H9 (cell line): ENCODE data around the gene VWDE. TPM values are rescaled to one million over a fixed set of nuclear protein-coding genes. Genes with fewer than 3 reads are reported as not detected.

Experiments
- DNase-seq: peaks from one replicate; pipeline ENCODE4 v3.0.0-alpha.2; 2017
- H2AFZ ChIP-seq: one replicate; pipeline ENCODE4 v1.6.1; 2013; ENCODE audit warnings: mild to moderate bottlenecking, low read length, control low read depth, moderate library complexity
- H2AK5ac ChIP-seq: 2 replicates; pipeline ENCODE4 v1.6.1; 2013; ENCODE audit warnings: low read length, control low read depth, mixed read lengths; ENCODE audit not compliant: insufficient read length
- H2BK120ac ChIP-seq: one replicate; pipeline ENCODE4 v1.6.1; 2013; ENCODE audit warnings: low read depth, mild to moderate bottlenecking, low read length, control low read depth, inconsistent platforms; ENCODE audit not compliant: poor library complexity, severe bottlenecking
- H2BK12ac ChIP-seq: 2 replicates; pipeline ENCODE4 v1.6.1; 2013; ENCODE audit warnings: low read length, control low read depth, mixed read lengths, low read depth; ENCODE audit not compliant: insufficient read length
- H2BK15ac ChIP-seq: 2 replicates; pipeline ENCODE4 v1.6.1; 2013; ENCODE audit warnings: low read depth, low read length, control low read depth
- H2BK20ac ChIP-seq: one replicate; pipeline ENCODE4 v1.6.1; 2013; ENCODE audit warnings: low read depth, mild to moderate bottlenecking, low read length, control low read depth, inconsistent platforms; ENCODE audit not compliant: poor library complexity, severe bottlenecking
- H2BK5ac ChIP-seq: 2 replicates; pipeline ENCODE4 v1.6.1; 2013; ENCODE audit warnings: low read length, control low read depth, mixed read lengths; ENCODE audit not compliant: insufficient read length
- H3K14ac ChIP-seq: 2 replicates; pipeline ENCODE4 v1.6.1; 2013; ENCODE audit warnings: low read length, control low read depth; ENCODE audit not compliant: insufficient read depth
- H3K18ac ChIP-seq: 2 replicates; pipeline ENCODE4 v1.6.1; 2013; ENCODE audit warnings: low read depth, mild to moderate bottlenecking, mixed read lengths, low read length, control low read depth; ENCODE audit not compliant: insufficient read length
- H3K23ac ChIP-seq: 2 replicates; pipeline ENCODE4 v1.6.1; 2013; ENCODE audit warnings: low read length, control low read depth, mixed read lengths, low read depth; ENCODE audit not compliant: insufficient read length
- H3K23me2 ChIP-seq: 2 replicates; pipeline ENCODE4 v1.6.1; 2013; ENCODE audit warnings: low read depth, mild to moderate bottlenecking, mixed read lengths, low read length, control low read depth; ENCODE audit not compliant: insufficient read length, poor library complexity, severe bottlenecking
- H3K27ac ChIP-seq: 2 replicates; pipeline ENCODE4 v1.5.1; 2013; ENCODE audit warnings: low read length, control low read depth, mixed read lengths, low read depth; ENCODE audit not compliant: insufficient read length
- H3K27me3 ChIP-seq: 2 replicates; pipeline ENCODE4 v1.6.1; 2013; ENCODE audit warnings: low read length, control low read depth, inconsistent platforms; ENCODE audit not compliant: insufficient read depth
- H3K4ac ChIP-seq: 2 replicates; pipeline ENCODE4 v1.6.1; 2013; ENCODE audit warnings: low read depth, mild to moderate bottlenecking, control low read depth, inconsistent platforms, low read length, moderate library complexity
- H3K4me1 ChIP-seq: 2 replicates; pipeline ENCODE4 v1.6.1; 2013; ENCODE audit warnings: low read length, control low read depth, inconsistent platforms; ENCODE audit not compliant: insufficient read depth
- H3K4me2 ChIP-seq: 2 replicates; pipeline ENCODE4 v1.6.1; 2013; ENCODE audit warnings: low read length, control low read depth, mixed read lengths; ENCODE audit not compliant: insufficient read length, insufficient read depth
- H3K56ac ChIP-seq: 2 replicates; pipeline ENCODE4 v1.6.1; 2013; ENCODE audit warnings: low read depth, mild to moderate bottlenecking, mixed read lengths, low read length, control low read depth; ENCODE audit not compliant: insufficient read length
- H3K79me1 ChIP-seq: 2 replicates; pipeline ENCODE4 v1.6.1; 2013; ENCODE audit warnings: low read depth, mild to moderate bottlenecking, moderate library complexity, low read length, control low read depth, inconsistent platforms; ENCODE audit not compliant: insufficient read depth, poor library complexity, severe bottlenecking
- H3K79me2 ChIP-seq: 2 replicates; pipeline ENCODE4 v1.6.1; 2013; ENCODE audit warnings: low read length, control low read depth, inconsistent platforms; ENCODE audit not compliant: insufficient read depth
- H3K9ac ChIP-seq: 2 replicates; pipeline ENCODE4 v1.6.1; 2013; ENCODE audit warnings: low read length, control low read depth, mixed read lengths; ENCODE audit not compliant: insufficient read length; ENCODE audit errors: extremely low read depth
- H3K9me3 ChIP-seq: one replicate; pipeline ENCODE4 v1.6.1; 2013; ENCODE audit warnings: low read depth, low read length, inconsistent platforms; ENCODE audit not compliant: control insufficient read depth
- H3T11ph ChIP-seq: one replicate; pipeline ENCODE4 v1.6.1; 2013; ENCODE audit warnings: mild to moderate bottlenecking, low read length, control low read depth, inconsistent platforms
- H4K20me1 ChIP-seq: one replicate; pipeline ENCODE4 v1.6.1; 2013; ENCODE audit not compliant: control insufficient read depth, insufficient read length, insufficient read depth
- H4K5ac ChIP-seq: 2 replicates; pipeline ENCODE4 v1.6.1; 2013; ENCODE audit warnings: low read depth, mild to moderate bottlenecking, mixed read lengths, low read length, control low read depth; ENCODE audit not compliant: insufficient read length
- H4K8ac ChIP-seq: replicated peaks from 2 replicates; pipeline ENCODE4 v1.6.1; 2013; ENCODE audit warnings: low read length, control low read depth, mixed read lengths, low read depth; ENCODE audit not compliant: insufficient read length
- H4K91ac ChIP-seq: 2 replicates; pipeline ENCODE4 v1.6.1; 2013; ENCODE audit warnings: low read depth, mild to moderate bottlenecking, moderate library complexity, mixed read lengths, low read length, control low read depth; ENCODE audit not compliant: insufficient read length
- H3K27ac Mint-ChIP-seq, 3 experiments: 2 replicates in 2 of 3; 3 replicates in 1 of 3; pipeline ENCODE4 v1.8.0; 2020 to 2021; ENCODE audit warnings: mixed read lengths in 3 of 3, mild to moderate bottlenecking in 1 of 3, moderate library complexity in 1 of 3
- H3K27me3 Mint-ChIP-seq: 2 replicates; pipeline ENCODE4 v1.8.0; 2021; ENCODE audit warnings: low read depth, mild to moderate bottlenecking, moderate library complexity, mixed read lengths
- H3K36me3 Mint-ChIP-seq, 3 experiments: 2 replicates in 2 of 3; 3 replicates in 1 of 3; pipeline ENCODE4 v1.8.0; 2020 to 2021; ENCODE audit warnings: low read depth in 3 of 3, mixed read lengths in 3 of 3; ENCODE audit not compliant: insufficient read depth in 1 of 3
- H3K4me1 Mint-ChIP-seq, 2 experiments: 2 replicates each; pipeline ENCODE4 v1.8.0; 2020; ENCODE audit warnings: mixed read lengths in 2 of 2
- H3K4me3 Mint-ChIP-seq, 2 experiments: 2 replicates in 1 of 2; 3 replicates in 1 of 2; pipeline ENCODE4 v1.8.0; 2020 to 2021; ENCODE audit warnings: mild to moderate bottlenecking in 2 of 2, mixed read lengths in 2 of 2, moderate library complexity in 1 of 2
- H3K9me3 Mint-ChIP-seq, 2 experiments: 2 replicates in 1 of 2; 3 replicates in 1 of 2; pipeline ENCODE4 v1.8.0; 2020; ENCODE audit warnings: mild to moderate bottlenecking in 2 of 2, mixed read lengths in 2 of 2, moderate library complexity in 1 of 2
- CTCF ChIP-seq: fragments of 200-600 bp; sonication (generic); conservative IDR thresholded peaks from 3 replicates; pipeline ENCODE4 v1.8.0; 2021; ENCODE audit warnings: antibody characterized with exemption, mild to moderate bottlenecking
- total RNA-seq: library from RNA; stranded (reverse); gene quantifications from 2 replicates; pipeline ENCODE4 v1.2.1, GENCODE V29; 2021

VWDE gene
- total RNA-seq, 1 experiment from 2014 or later, result 18.1 TPM

- Histone ChIP-seq H4K5ac (no peak overlapping the region), H3K79me1 (no peaks in the 10 kb centered on the region), H3K79me2 (no peaks in the 10 kb centered on the region), H3K18ac (no peak overlapping the region), H2AK5ac (no peak overlapping the region), H2BK20ac (no peak overlapping the region), H3K9ac (no peak overlapping the region), H3K4me2 (no peak overlapping the region), H3K56ac (no peak overlapping the region), H3K4me1 (peaks cover 8% of the 10 kb centered on the region; the same call in 1 of the 2 replicates), H3K23me2 (no peaks in the 10 kb centered on the region), H3K14ac (no peak overlapping the region), H3K4ac (no peak overlapping the region), H3K23ac (no peak overlapping the region), H3K27ac (no peak overlapping the region), H2BK12ac (no peak overlapping the region), H4K20me1 (no peaks in the 10 kb centered on the region), H3K27me3 (no peaks in the 10 kb centered on the region), H2BK5ac (no peak overlapping the region), H4K8ac (no peak overlapping the region), H2BK120ac (no peak overlapping the region), H2BK15ac (no peak overlapping the region), H3K9me3 (no peaks in the 10 kb centered on the region), H2AFZ (no peak overlapping the region), H3T11ph (no peak overlapping the region), H4K91ac (no peak overlapping the region)
- no peak for DNase-seq
- Mint-ChIP-seq H3K9me3 (no peaks in the 10 kb centered on the region; a peak in 2 of 5 replicates), H3K4me1 (peaks cover 18 to 30% of the 10 kb centered on the region in 2 experiments), H3K36me3 (peaks cover 0 to 2% (median under 1%) of the 10 kb centered on the region in 3 experiments; a peak in 1 of 7 replicates), H3K4me3 (no peak overlapping the region), H3K27me3 (no peaks in the 10 kb centered on the region), H3K27ac (no peak overlapping the region)
- no peak for TF ChIP-seq CTCF
Measured at GRCh38 chr7:12418452-12418851, 14.8 kb upstream of the VWDE start.
